Fibroblast of pulmonary artery (primary cell): ENCODE results near the gene PRKAR1B.

Experiments used
- DNase-seq: peaks from one replicate; pipeline ENCODE4 v3.0.0-alpha.2; 2010; ENCODE audit warnings: low read depth
- H3K4me3 ChIP-seq: replicated peaks from 2 replicates; pipeline ENCODE4 v1.5.1; 2011; ENCODE audit warnings: low read depth, mild to moderate bottlenecking, control low read depth, low read length, moderate library complexity
- TF ChIP-seq, protein P1 (sequence below): IDR thresholded peaks from 2 replicates; pipeline ENCODE4 v1.5.1; 2011; ENCODE audit warnings: mild to moderate bottlenecking, control low read depth, low read length, inconsistent platforms; ENCODE audit errors: missing control alignments

The PRKAR1B gene

DNA sequence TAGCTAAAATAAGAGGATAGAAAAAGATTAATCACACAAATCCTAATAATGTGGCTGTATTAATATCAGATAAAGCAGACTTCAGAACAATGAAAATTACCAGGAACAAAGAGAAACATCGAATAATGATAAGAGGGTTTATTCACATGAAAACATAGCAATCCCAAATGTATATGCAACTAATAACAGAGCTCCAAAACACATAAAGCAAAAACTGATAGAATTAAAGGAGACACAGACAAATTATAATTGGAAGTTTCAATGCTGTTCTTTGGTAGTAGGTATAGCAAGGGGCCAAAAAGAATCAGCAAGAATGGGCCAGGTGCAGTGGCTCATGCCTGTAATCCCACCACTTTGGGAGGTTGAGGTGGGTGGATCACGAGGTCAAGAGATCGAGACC is 24.0 kb downstream of the PRKAR1B start:
- no peak for DNase-seq
- H3K4me3 ChIP-seq, result no peak overlapping the region
- TF ChIP-seq, protein P1, sequence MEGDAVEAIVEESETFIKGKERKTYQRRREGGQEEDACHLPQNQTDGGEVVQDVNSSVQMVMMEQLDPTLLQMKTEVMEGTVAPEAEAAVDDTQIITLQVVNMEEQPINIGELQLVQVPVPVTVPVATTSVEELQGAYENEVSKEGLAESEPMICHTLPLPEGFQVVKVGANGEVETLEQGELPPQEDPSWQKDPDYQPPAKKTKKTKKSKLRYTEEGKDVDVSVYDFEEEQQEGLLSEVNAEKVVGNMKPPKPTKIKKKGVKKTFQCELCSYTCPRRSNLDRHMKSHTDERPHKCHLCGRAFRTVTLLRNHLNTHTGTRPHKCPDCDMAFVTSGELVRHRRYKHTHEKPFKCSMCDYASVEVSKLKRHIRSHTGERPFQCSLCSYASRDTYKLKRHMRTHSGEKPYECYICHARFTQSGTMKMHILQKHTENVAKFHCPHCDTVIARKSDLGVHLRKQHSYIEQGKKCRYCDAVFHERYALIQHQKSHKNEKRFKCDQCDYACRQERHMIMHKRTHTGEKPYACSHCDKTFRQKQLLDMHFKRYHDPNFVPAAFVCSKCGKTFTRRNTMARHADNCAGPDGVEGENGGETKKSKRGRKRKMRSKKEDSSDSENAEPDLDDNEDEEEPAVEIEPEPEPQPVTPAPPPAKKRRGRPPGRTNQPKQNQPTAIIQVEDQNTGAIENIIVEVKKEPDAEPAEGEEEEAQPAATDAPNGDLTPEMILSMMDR, result no peak

DNA sequence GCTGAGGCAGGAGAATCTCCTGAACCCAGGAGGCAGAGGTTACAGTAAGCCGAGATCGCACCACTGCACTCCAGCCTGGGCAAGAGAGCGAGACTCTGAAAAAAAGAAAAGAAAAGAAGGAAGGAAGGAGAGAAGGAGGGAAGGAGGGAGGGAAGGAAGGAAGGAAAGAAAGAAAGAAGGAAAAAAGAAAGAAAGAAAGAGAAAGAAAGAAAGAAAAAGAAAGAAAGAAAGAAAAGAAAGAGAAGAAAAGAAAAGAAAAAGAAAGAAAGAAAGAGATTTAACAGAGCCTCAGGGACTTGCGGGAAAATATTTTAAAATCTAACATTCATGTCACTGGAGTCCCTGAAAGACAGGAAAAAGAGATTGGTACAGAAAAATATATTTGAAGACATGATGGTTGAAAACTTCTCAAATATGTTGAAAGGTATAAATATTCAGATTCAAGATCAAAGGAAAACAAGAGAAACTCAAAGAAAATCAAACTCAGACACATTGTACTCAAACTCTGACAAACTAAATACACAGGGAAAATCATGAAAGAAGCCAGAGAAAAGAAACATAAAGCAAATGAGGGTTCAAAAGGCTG is 25.9 kb downstream of the PRKAR1B start:
- DNase-seq, result no peak
- TF ChIP-seq, protein P1, result no peak
- H3K4me3 ChIP-seq, result no peak overlapping the region

DNA sequence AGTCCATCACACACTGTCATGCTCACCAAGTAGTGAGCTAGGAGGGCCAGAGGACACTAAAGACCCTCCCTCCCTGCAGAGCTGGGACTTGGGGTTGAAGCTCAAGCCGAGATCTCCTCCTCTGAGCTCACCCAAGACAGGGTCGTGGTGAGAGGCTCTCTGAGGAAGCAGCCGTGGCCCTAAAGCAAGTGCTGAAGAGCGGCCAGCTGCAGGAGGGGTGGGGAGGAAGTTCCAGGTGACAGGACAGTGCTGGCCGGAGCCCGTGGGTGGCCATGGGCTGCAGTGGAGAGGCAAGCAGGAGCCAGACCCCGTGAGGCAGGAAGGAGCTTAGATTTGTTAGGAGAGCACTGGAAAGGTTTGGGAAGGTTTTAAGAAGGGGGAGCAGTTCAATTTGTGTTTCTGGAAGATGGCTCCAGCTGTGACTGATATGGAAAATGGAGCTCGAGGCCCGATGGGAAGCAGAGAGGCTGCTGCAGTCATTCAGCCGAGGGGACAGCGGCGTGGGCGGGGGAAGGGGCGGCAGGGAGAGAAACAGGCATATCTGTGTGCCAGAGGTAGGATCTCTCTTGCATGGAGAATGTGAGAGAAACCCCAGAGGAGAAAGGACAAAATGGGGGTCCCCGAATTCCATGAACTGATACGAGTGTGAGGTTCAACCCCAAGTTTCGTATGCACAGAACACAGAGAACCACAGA is 27.5 kb downstream of the PRKAR1B start:
- H3K4me3 ChIP-seq, result no peak overlapping the region
- DNase-seq, result no peak
- TF ChIP-seq, protein P1, result no peak

- TF ChIP-seq, protein P1, result no peak
- DNase-seq, result peak; percentile 55
- H3K4me3 ChIP-seq, result no peak overlapping the region
Measured at GRCh38 chr7:698515-699475, 28.3 kb downstream of the PRKAR1B start.

DNA sequence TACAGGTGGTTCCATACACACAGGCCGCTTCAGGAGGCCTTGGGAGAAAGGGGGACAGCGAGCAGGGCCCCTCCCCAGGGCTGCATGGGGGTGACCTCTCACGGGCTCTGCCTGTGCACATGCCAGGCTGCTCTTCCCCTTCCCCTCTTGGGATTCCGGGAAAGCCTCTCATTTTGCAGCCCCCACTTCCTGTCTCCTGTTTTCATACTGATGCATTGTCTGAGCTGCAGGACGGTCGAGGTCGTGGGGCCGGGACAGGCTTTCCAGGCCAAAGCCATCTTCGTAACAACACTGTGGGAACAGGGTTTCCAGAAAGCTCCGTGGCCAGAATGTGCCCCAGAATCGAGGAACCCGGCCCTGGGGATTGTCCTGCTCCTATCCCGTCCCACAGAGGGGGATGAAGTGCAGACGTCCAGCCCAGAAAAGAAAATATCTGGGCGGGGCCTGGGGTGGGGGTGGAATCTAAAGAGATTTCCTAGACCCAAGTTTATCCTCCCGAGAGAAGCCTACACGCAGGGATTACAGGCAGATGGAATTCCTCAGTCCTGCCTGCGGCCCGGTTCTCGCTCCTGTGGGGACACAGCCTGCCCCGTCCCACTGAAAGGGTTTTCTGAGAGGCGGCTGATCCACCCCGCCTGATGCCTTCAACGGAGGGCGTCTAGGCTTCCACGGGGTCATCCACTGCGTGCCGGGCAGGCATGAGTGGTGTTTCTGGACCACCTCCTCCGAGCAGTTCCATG is 30.1 kb downstream of the PRKAR1B start:
- TF ChIP-seq, protein P1, result no peak
- peak; percentile 11 for DNase-seq
- H3K4me3 ChIP-seq, result no peak overlapping the region

DNA sequence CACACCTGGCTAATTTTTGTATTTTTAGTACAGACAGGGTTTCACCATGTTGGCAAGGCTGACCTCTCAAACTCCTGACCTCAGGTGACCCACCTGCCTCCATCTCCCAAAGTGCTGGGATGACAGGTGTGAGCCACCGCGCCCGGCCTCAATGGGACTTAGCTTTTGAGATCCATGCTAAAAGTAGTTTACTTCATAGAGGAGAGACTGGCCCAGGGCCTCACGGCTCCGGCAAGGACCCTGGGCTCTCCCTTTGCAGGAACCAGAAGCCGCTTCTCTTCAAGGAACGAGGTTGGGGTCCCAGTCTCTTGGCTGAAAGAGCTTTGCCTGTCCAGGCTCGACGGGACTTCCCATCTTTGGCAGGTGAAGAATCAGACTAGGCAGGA is 30.7 kb downstream of the PRKAR1B start:
- TF ChIP-seq, protein P1, result no peak
- DNase-seq, result no peak
- H3K4me3 ChIP-seq, result no peak overlapping the region
